PC-3 (cell line): Measurements from ENCODE around the gene SP3. TPM values are rescaled to one million over a fixed set of nuclear protein-coding genes. Genes with fewer than 3 reads are reported as not detected.

Source experiments
- ATAC-seq: fragments of 200-7000 bp; cut with Tn5 transposase; 2 replicates; pipeline ENCODE4 v1.9.1; 2020; ENCODE audit warnings: mild to moderate bottlenecking, moderate library complexity
- BruUV-seq: library from RNA; stranded (reverse); fragments of 400-500 nt; replicated peaks from 2 replicates; lab custom pipeline; 2021; lab: Mats Ljungman, UMichigan
- CTCF ChIA-PET: fragments of 300-600 bp; sonication (Branson Sonifier 250); formaldehyde crosslinking; loops from one replicate; lab custom pipeline; 2022; ENCODE audit warnings: antibody characterized with exemption; lab: Charles Lee
- POLR2A ChIA-PET: fragments of 300-600 bp; sonication (Branson Sonifier 250); formaldehyde crosslinking; loops from one replicate; lab custom pipeline; 2022; ENCODE audit warnings: antibody characterized with exemption; ENCODE audit not compliant: unreplicated experiment; lab: Charles Lee
- DNase-seq: peaks from one replicate; pipeline ENCODE4 v3.0.0-alpha.2; 2015
- H2AFZ ChIP-seq: fragments of 300-600 bp; sonication (generic); 2 replicates; pipeline ENCODE4 v1.6.0; 2016; ENCODE audit warnings: antibody characterized with exemption, low read length
- H3F3A ChIP-seq: fragments of 300-600 bp; sonication (generic); one replicate; pipeline ENCODE4 v1.6.0; 2017; ENCODE audit warnings: antibody characterized with exemption, low read length, control low read depth, mild to moderate bottlenecking; ENCODE audit not compliant: unreplicated experiment
- H3K27ac ChIP-seq: fragments of 300-600 bp; sonication (generic); 2 replicates; pipeline ENCODE4 v1.5.1; 2016; ENCODE audit warnings: mild to moderate bottlenecking, low read length
- H3K27me3 ChIP-seq: fragments of 300-600 bp; sonication (generic); 2 replicates; pipeline ENCODE4 v1.6.1; 2016; ENCODE audit warnings: low read length, mixed read lengths
- H3K36me3 ChIP-seq: fragments of 300-600 bp; sonication (generic); 2 replicates; pipeline ENCODE4 v1.6.1; 2016; ENCODE audit warnings: low read depth, mixed run types, low read length, mixed read lengths
- H3K4me1 ChIP-seq: fragments of 300-600 bp; sonication (generic); 2 replicates; pipeline ENCODE4 v1.5.1; 2016; ENCODE audit warnings: low read length; ENCODE audit not compliant: insufficient read depth
- H3K4me2 ChIP-seq: fragments of 300-600 bp; sonication (generic); 2 replicates; pipeline ENCODE4 v1.6.0; 2016; ENCODE audit warnings: low read length
- H3K4me3 ChIP-seq: fragments of 300-600 bp; sonication (generic); 2 replicates; pipeline ENCODE4 v1.5.1; 2016; ENCODE audit warnings: mild to moderate bottlenecking, low read length, mixed read lengths
- H3K79me2 ChIP-seq: fragments of 300-600 bp; sonication (generic); 2 replicates; pipeline ENCODE4 v1.6.1; 2017; ENCODE audit warnings: low read length, mixed read lengths
- H3K9ac ChIP-seq: fragments of 300-600 bp; sonication (generic); 2 replicates; pipeline ENCODE4 v1.6.0; 2016; ENCODE audit warnings: mild to moderate bottlenecking, low read length
- H3K9me2 ChIP-seq: fragments of 300-600 bp; sonication (generic); replicated peaks from 2 replicates; pipeline ENCODE4 v1.6.1; 2016; ENCODE audit warnings: mixed run types, low read length, mixed read lengths
- H3K9me3 ChIP-seq: fragments of 300-600 bp; sonication (generic); 2 replicates; pipeline ENCODE4 v1.6.1; 2016; ENCODE audit warnings: low read length, mixed read lengths
- H4K20me1 ChIP-seq: fragments of 300-600 bp; sonication (generic); 2 replicates; pipeline ENCODE4 v1.6.1; 2016; ENCODE audit warnings: low read length, mixed read lengths
- CTCF ChIP-seq: fragments of 300-600 bp; sonication (generic); conservative IDR thresholded peaks from 2 replicates; pipeline ENCODE4 v1.5.1; 2017; ENCODE audit warnings: antibody characterized with exemption, low read depth, mild to moderate bottlenecking, low read length
- EZH2 ChIP-seq: fragments of 300-600 bp; sonication (generic); IDR thresholded peaks from one replicate; pipeline ENCODE4 v1.6.1; 2017; ENCODE audit warnings: antibody characterized with exemption, mild to moderate bottlenecking, low read length; ENCODE audit not compliant: unreplicated experiment
- EZH2phosphoT487 ChIP-seq: fragments of 300-600 bp; sonication (generic); IDR thresholded peaks from 2 replicates; pipeline ENCODE4 v1.6.1; 2018; ENCODE audit warnings: mild to moderate bottlenecking, antibody characterized with exemption, low read length, borderline replicate concordance
- intact Hi-C: fragments of 100-400 bp; cut with micrococcal nuclease; formaldehyde crosslinking; loops from 2 replicates; pipeline ENCODE4 v1.9.0; 2023
- total RNA-seq: library from RNA; depleted of rRNA; stranded (reverse); fragments of >200 nt; gene quantifications from 2 replicates; pipeline ENCODE4 v1.2.3, GENCODE V29; 2014

Gene SP3
- total RNA-seq, 1 experiment from 2014 or later, result 117 TPM

- POLR2A ChIA-PET, result interaction anchor here (0.6 kb wide), 1 partner anchor 107 kb away, joined by 4 read pairs; no protein-coding TSS in a partner anchor
Observed at GRCh38 chr2:173961346-173961705, 3.8 kb downstream of the SP3 start.

GRCh38 chr2:173959909-173960308 is 5.3 kb downstream of the SP3 start:
- H3K4me1 ChIP-seq, result peaks cover 50% of the 10 kb centered on the region
- no peaks in the 10 kb centered on the region for H3K9me3 ChIP-seq
- DNase-seq (no peak), ATAC-seq (no peak)
- H4K20me1 ChIP-seq, result peaks cover 60% of the 10 kb centered on the region
- H3K27ac ChIP-seq, result no peak overlapping the region
- BruUV-seq, result no TSS peak
- intact Hi-C loops, result loop anchor here (5.0 to 10.0 kb wide), 4 partner anchors 157 to 1205 kb away; partner anchors contain the start of gene ATF2
- no peaks in the 10 kb centered on the region for H3K9me2 ChIP-seq
- ChIA-PET CTCF (no interaction called here), POLR2A (no interaction called here)
- no peaks in the 10 kb centered on the region for H3K27me3 ChIP-seq
- no peak for TF ChIP-seq EZH2phosphoT487
- TF ChIP-seq CTCF, result no peak
- no peak for TF ChIP-seq EZH2
- no peak overlapping the region for H2AFZ ChIP-seq
- 0 out of 2 replicates have a peak overlapping the region, but pooled peaks have one; percentile 17 for H3K4me2 ChIP-seq
- no peaks in the 10 kb centered on the region for H3F3A ChIP-seq
- peaks cover 86% of the 10 kb centered on the region for H3K79me2 ChIP-seq
- no peak overlapping the region for H3K9ac ChIP-seq
- H3K36me3 ChIP-seq, result peaks cover 27% of the 10 kb centered on the region
- 0 out of 2 replicates have a peak overlapping the region, but pooled peaks have one; percentile 13 for H3K4me3 ChIP-seq

More at GRCh38 chr2:173961346-173961705, 3.8 kb downstream of the SP3 start:
- DNase-seq (peak; percentile 85), ATAC-seq (no peak)
- no TSS peak for BruUV-seq
- Histone ChIP-seq H2AFZ (no peak overlapping the region), H3K27ac (peak overlapping the region; percentile 24; the same call in 1 of the 2 replicates), H3K4me1 (peaks cover 54% of the 10 kb centered on the region), H3K9me3 (no peaks in the 10 kb centered on the region), H3K4me2 (peak overlapping the region; percentile 83), H3K9ac (no peak overlapping the region), H3K79me2 (peaks cover 75% of the 10 kb centered on the region), H3K9me2 (no peaks in the 10 kb centered on the region), H3F3A (no peaks in the 10 kb centered on the region), H3K4me3 (peak overlapping the region; percentile 77), H4K20me1 (peaks cover 52% of the 10 kb centered on the region), H3K27me3 (no peaks in the 10 kb centered on the region), H3K36me3 (0 out of 2 replicates have a peak, but pooled peaks cover 13% of the 10 kb centered on the region)
- intact Hi-C loops, result loop anchor here (5.0 to 10.0 kb wide), 4 partner anchors 156 to 1203 kb away; partner anchors contain the start of gene ATF2
- no peak for TF ChIP-seq EZH2
- CTCF ChIA-PET, result interaction anchor here (0.6 kb wide), 1 partner anchor 11 kb away, joined by 3 read pairs; no protein-coding TSS in a partner anchor

GRCh38 chr2:173959358-173959884 is 5.8 kb downstream of the SP3 start:
- no peak for TF ChIP-seq EZH2
- no peak for TF ChIP-seq CTCF
- no peak for TF ChIP-seq EZH2phosphoT487
- peaks cover 91% of the 10 kb centered on the region for H3K79me2 ChIP-seq
- peaks cover 50% of the 10 kb centered on the region for H3K4me1 ChIP-seq
- no TSS peak for BruUV-seq
- ATAC-seq (no peak), DNase-seq (no peak)
- peaks cover 32% of the 10 kb centered on the region for H3K36me3 ChIP-seq
- no peaks in the 10 kb centered on the region for H3K9me2 ChIP-seq
- no peaks in the 10 kb centered on the region for H3K27me3 ChIP-seq
- H3K4me2 ChIP-seq, result 0 out of 2 replicates have a peak overlapping the region, but pooled peaks have one; percentile 4
- CTCF ChIA-PET, result no interaction called here
- no peak overlapping the region for H3K9ac ChIP-seq
- intact Hi-C loops, result no loop called here
- POLR2A ChIA-PET, result no interaction called here
- H3K27ac ChIP-seq, result no peak overlapping the region
- no peaks in the 10 kb centered on the region for H3K9me3 ChIP-seq
- no peaks in the 10 kb centered on the region for H3F3A ChIP-seq
- no peak overlapping the region for H2AFZ ChIP-seq
- no peak overlapping the region for H3K4me3 ChIP-seq
- peaks cover 64% of the 10 kb centered on the region for H4K20me1 ChIP-seq
